Body of pancreas (tissue), 4 donors: ENCODE measurements around the gene RBFOX2.

ENCODE experiments used
- CTCF ChIP-seq, 7 experiments: fragments of 450-650 bp in 4 of 7; fragments of 200-600 bp in 3 of 7; sonication (generic) in 3 of 7; IDR thresholded peaks; one replicate each; pipeline ENCODE4 v1.5.1; 2016 to 2019; ENCODE audit warnings: antibody characterized with exemption in 7 of 7
- POLR2A ChIP-seq, 3 donors: fragments of 450-650 bp; IDR thresholded peaks; one replicate each; pipeline ENCODE4 v1.6.1; 2016; ENCODE audit warnings: antibody characterized with exemption in 3 of 3, mild to moderate bottlenecking in 2 of 3

- TF ChIP-seq CTCF (IDR thresholded peaks at IDR 0.05) (no peak), POLR2A (IDR thresholded peaks at IDR 0.05) (no peak)
Observed at GRCh38 chr22:35808377-35808776, 220.2 kb downstream of the RBFOX2 start.
